Prostate gland (tissue), 2 donors: ENCODE results near the gene GLIPR2.

ENCODE experiments used
- POLR2A ChIP-seq: fragments of 450-650 bp; IDR thresholded peaks from one replicate; pipeline ENCODE4 v1.6.1; 2016; ENCODE audit warnings: antibody characterized with exemption, mild to moderate bottlenecking
- POLR2AphosphoS5 ChIP-seq: sonication (generic); formaldehyde crosslinking; IDR thresholded peaks from one replicate; pipeline ENCODE4 v1.6.1; 2017; ENCODE audit warnings: antibody characterized with exemption
- TF ChIP-seq, protein P1 (sequence below), 4 experiments: fragments of 200-600 bp in 2 of 4; fragments of 450-650 bp in 2 of 4; sonication (generic) in 2 of 4; IDR thresholded peaks; 1 replicate in 3 of 4; 2 replicates in 1 of 4; pipeline ENCODE4 v1.5.1; 2016 to 2019; ENCODE audit warnings: antibody characterized with exemption in 4 of 4, mild to moderate bottlenecking in 2 of 4, moderate library complexity in 2 of 4

- TF ChIP-seq, protein P1, sequence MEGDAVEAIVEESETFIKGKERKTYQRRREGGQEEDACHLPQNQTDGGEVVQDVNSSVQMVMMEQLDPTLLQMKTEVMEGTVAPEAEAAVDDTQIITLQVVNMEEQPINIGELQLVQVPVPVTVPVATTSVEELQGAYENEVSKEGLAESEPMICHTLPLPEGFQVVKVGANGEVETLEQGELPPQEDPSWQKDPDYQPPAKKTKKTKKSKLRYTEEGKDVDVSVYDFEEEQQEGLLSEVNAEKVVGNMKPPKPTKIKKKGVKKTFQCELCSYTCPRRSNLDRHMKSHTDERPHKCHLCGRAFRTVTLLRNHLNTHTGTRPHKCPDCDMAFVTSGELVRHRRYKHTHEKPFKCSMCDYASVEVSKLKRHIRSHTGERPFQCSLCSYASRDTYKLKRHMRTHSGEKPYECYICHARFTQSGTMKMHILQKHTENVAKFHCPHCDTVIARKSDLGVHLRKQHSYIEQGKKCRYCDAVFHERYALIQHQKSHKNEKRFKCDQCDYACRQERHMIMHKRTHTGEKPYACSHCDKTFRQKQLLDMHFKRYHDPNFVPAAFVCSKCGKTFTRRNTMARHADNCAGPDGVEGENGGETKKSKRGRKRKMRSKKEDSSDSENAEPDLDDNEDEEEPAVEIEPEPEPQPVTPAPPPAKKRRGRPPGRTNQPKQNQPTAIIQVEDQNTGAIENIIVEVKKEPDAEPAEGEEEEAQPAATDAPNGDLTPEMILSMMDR (IDR thresholded peaks at IDR 0.05): no peak
- TF ChIP-seq POLR2A: no peak
- no peak for TF ChIP-seq POLR2AphosphoS5
These were observed 22.5 kb upstream of the GLIPR2 start for GRCh38 chr9:36113999-36114398.
